ENCODE results near the gene MARCHF5. TPM values are rescaled to one million over a fixed set of nuclear protein-coding genes. Genes with fewer than 3 reads are reported as not detected.

Gene MARCHF5
- total and polyA plus RNA-seq, 2 donors (not counting 1 experiment from before 2014, with no cell fraction given), result 7.2 to 25.9 TPM

DNA sequence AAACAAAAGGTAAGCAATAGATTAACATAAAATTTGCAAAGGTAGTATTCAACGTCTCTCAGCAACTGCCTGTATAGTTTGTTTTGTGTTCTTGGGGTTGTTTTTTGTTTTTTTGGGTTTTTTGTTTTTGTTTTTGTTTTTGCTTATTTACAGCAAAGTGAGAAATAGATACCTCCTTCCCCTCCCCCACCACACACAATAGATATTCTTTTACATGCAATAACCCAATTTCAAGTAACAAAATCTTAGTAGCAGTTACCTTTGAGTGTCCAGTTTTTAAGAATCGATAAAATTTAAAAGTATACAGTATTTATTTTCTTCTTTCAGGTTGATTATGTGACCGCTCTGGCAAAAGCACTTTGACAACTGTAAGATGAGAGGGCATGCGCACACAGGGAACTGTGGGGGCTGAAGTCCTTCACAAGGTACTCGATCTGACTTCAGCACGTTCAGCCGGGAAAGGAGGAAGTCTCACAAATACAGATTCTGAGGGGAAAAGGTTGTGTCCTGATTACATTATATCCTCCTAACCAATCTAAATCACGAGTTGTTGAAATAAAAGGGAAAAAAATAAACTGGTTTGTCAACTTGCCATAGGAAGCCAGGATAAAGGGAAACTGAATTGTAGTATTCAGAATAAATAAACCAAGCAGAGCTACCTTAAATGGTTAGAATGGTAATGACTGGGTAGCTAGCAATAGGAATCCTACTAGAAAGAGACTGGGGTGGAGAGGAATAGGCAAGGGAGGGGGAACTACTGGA is 47.9 kb upstream of the MARCHF5 start:
- Mint-ChIP-seq H3K27me3 (no peaks in the 10 kb centered on the region), H3K27ac (peak overlapping the region; percentile 4), H3K4me3 (peak overlapping the region; percentile 44), H3K4me1 (peaks cover 34% of the 10 kb centered on the region), H3K9me3 (ENCODE audit: insufficient read depth) (no peaks in the 10 kb centered on the region)
- Histone ChIP-seq H2AFZ (ENCODE audit: insufficient read depth, low read depth, low read length, poor library complexity, severe bottlenecking) (peak overlapping the region; percentile 56), H3K27ac (ENCODE audit: low read length in 2 of 2) (no peak overlapping the region), H3K4me2 (replicated peaks; ENCODE audit: low read depth, low read length, poor library complexity, severe bottlenecking) (peak overlapping the region; percentile 76), H3K36me3 (replicated peaks in 1 of 2; ENCODE audit: control extremely low read depth in 1 of 2, control insufficient read depth in 1 of 2, extremely low read depth in 1 of 2, insufficient read depth in 2 of 2, low read length in 1 of 2) (no peaks in the 10 kb centered on the region), H3K27me3 (replicated peaks in 1 of 4; ENCODE audit: control extremely low read depth in 1 of 4, control insufficient read depth in 3 of 4, insufficient read depth in 4 of 4, low read length in 3 of 4) (no peaks in the 10 kb centered on the region), H3K4me1 (ENCODE audit: control insufficient read depth in 2 of 2, insufficient read depth in 2 of 2, low read length in 2 of 2) (peaks cover 19 to 27% of the 10 kb centered on the region in 2 donors), H3K9ac (ENCODE audit: low read length) (peak overlapping the region; percentile 48), H4K20me1 (ENCODE audit: control insufficient read depth, insufficient read depth, low read length, poor library complexity, severe bottlenecking) (no peaks in the 10 kb centered on the region), H3K9me3 (ENCODE audit: control extremely low read depth in 1 of 3, control insufficient read depth in 2 of 3, insufficient read depth in 1 of 3, low read length in 2 of 3) (no peaks in the 10 kb centered on the region), H3K79me2 (ENCODE audit: control insufficient read depth, insufficient read depth, low read length) (peaks cover 14% of the 10 kb centered on the region), H3K4me3 (ENCODE audit: control extremely low read depth in 1 of 5, extremely low read depth in 1 of 5, insufficient read depth in 1 of 5, low read depth in 2 of 5, low read length in 4 of 5) (peak overlapping the region in 4 of 5 experiments; percentile 15 to 56 (median 28))
- POLR2A ChIA-PET, result no interaction called here
- DNase-seq, result peak; percentile 69
- intact Hi-C loops (cut with micrococcal nuclease), result loop anchor here (1.0 kb wide), 1 partner anchor 47 kb away; no protein-coding TSS in a partner anchor
- CTCF ChIA-PET, result interaction anchor here (1.0 to 1.2 kb wide), 2 partner anchors 47 to 155 kb away, joined by 3 to 5 read pairs; no protein-coding TSS in a partner anchor
- no CpG with 5 or more reads among the region's 8 CpGs for WGBS (ENCODE audit: insufficient coverage)
- no peak for TF ChIP-seq EZH2 (IDR thresholded peaks at IDR 0.05; ENCODE audit: borderline replicate concordance, insufficient read depth, low read depth, low read length, poor library complexity, severe bottlenecking)
- TF ChIP-seq, protein P1, sequence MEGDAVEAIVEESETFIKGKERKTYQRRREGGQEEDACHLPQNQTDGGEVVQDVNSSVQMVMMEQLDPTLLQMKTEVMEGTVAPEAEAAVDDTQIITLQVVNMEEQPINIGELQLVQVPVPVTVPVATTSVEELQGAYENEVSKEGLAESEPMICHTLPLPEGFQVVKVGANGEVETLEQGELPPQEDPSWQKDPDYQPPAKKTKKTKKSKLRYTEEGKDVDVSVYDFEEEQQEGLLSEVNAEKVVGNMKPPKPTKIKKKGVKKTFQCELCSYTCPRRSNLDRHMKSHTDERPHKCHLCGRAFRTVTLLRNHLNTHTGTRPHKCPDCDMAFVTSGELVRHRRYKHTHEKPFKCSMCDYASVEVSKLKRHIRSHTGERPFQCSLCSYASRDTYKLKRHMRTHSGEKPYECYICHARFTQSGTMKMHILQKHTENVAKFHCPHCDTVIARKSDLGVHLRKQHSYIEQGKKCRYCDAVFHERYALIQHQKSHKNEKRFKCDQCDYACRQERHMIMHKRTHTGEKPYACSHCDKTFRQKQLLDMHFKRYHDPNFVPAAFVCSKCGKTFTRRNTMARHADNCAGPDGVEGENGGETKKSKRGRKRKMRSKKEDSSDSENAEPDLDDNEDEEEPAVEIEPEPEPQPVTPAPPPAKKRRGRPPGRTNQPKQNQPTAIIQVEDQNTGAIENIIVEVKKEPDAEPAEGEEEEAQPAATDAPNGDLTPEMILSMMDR (IDR thresholded peaks at IDR 0.05), result no peak
- ATAC-seq (ENCODE audit: low read depth), result peak; percentile 56

DNA sequence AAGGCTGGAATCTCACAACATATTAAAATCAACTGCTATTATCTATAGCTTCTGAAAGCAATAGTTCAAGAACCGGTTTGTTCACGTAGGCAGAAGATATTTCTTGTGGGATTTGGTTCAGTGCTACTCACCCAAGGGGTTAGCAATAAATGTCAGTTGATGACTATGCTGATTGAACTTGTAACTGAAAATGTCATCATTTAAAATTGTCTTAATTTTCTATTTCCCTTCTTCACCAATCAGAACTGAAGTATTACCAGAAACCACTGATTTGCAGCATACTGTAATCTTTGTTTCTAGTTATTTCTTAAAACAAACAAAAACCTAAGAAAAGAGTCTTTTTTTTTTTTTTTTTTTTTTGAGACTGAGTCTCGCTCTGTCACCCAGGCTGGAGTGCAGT is 46.2 kb upstream of the MARCHF5 start:
- no peak overlapping the region for H3K27ac ChIP-seq (ENCODE audit: low read length in 2 of 2)
- intact Hi-C loops (cut with micrococcal nuclease), result no loop called here
- H3K9me3 ChIP-seq (ENCODE audit: control extremely low read depth in 1 of 3, control insufficient read depth in 2 of 3, insufficient read depth in 1 of 3, low read length in 2 of 3), result no peaks in the 10 kb centered on the region
- Mint-ChIP-seq H3K4me1 (peaks cover 20% of the 10 kb centered on the region), H3K27ac (no peak overlapping the region), H3K4me3 (no peak overlapping the region), H3K9me3 (ENCODE audit: insufficient read depth) (no peaks in the 10 kb centered on the region), H3K27me3 (no peaks in the 10 kb centered on the region)
- H3K4me3 ChIP-seq (ENCODE audit: control extremely low read depth in 1 of 5, extremely low read depth in 1 of 5, insufficient read depth in 1 of 5, low read depth in 2 of 5, low read length in 4 of 5), result no peak overlapping the region
- H3K27me3 ChIP-seq (replicated peaks in 1 of 4; ENCODE audit: control extremely low read depth in 1 of 4, control insufficient read depth in 3 of 4, insufficient read depth in 4 of 4, low read length in 3 of 4), result no peaks in the 10 kb centered on the region
- ATAC-seq (ENCODE audit: low read depth) (no peak), DNase-seq (no peak)
- POLR2A ChIA-PET, result interaction anchor here (0.8 kb wide), 1 partner anchor 264 kb away, joined by 8 read pairs; no protein-coding TSS in a partner anchor
- TF ChIP-seq, protein P1 (IDR thresholded peaks at IDR 0.05), result no peak
- no peak for TF ChIP-seq EZH2 (IDR thresholded peaks at IDR 0.05; ENCODE audit: borderline replicate concordance, insufficient read depth, low read depth, low read length, poor library complexity, severe bottlenecking)
- H4K20me1 ChIP-seq (ENCODE audit: control insufficient read depth, insufficient read depth, low read length, poor library complexity, severe bottlenecking), result no peaks in the 10 kb centered on the region
- no peak overlapping the region for H3K4me2 ChIP-seq (replicated peaks; ENCODE audit: low read depth, low read length, poor library complexity, severe bottlenecking)
- peaks cover 11% of the 10 kb centered on the region for H3K79me2 ChIP-seq (ENCODE audit: control insufficient read depth, insufficient read depth, low read length)
- no peak overlapping the region for H2AFZ ChIP-seq (ENCODE audit: insufficient read depth, low read depth, low read length, poor library complexity, severe bottlenecking)
- no peak overlapping the region for H3K9ac ChIP-seq (ENCODE audit: low read length)
- CTCF ChIA-PET, result no interaction called here
- H3K36me3 ChIP-seq (replicated peaks in 1 of 2; ENCODE audit: control extremely low read depth in 1 of 2, control insufficient read depth in 1 of 2, extremely low read depth in 1 of 2, insufficient read depth in 2 of 2, low read length in 1 of 2), result no peaks in the 10 kb centered on the region
- no CpG with 5 or more reads among the region's 3 CpGs for WGBS (ENCODE audit: insufficient coverage)
- H3K4me1 ChIP-seq (ENCODE audit: control insufficient read depth in 2 of 2, insufficient read depth in 2 of 2, low read length in 2 of 2), result peaks cover 11 to 15% of the 10 kb centered on the region in 2 donors
